A549 (cell line): ENCODE data around the gene LRRC71. TPM values are rescaled to one million over a fixed set of nuclear protein-coding genes. Genes with fewer than 3 reads are reported as not detected.

Source experiments
- ATAC-seq, 2 experiments: fragments of 200-7000 bp in 1 of 2; fragments of >200 bp in 1 of 2; cut with Nextera tagmentation in 1 of 2; cut with Tn5 transposase in 1 of 2; 3 replicates each; pipeline versions ENCODE4 v1.8.0 to v1.9.1; 2018 to 2020; ENCODE audit warnings: mild to moderate bottlenecking in 1 of 2, moderate library complexity in 1 of 2
- CTCF ChIA-PET: fragments of 300-600 bp; sonication (Branson Sonifier 250); formaldehyde crosslinking; extraction: SDS; loops from one replicate; lab custom pipeline; 2021; ENCODE audit warnings: antibody characterized with exemption, inconsistent platforms; lab: Yijun Ruan, JAX
- POLR2A ChIA-PET: fragments of 350-600 bp; formaldehyde crosslinking; extraction: SDS; loops from one replicate; lab custom pipeline; 2021; ENCODE audit warnings: antibody characterized with exemption, inconsistent platforms; lab: Yijun Ruan, JAX
- DNase-seq, 2 experiments: peaks; one replicate each; pipeline versions ENCODE4 v3.0.0 to v3.0.0-alpha.2; 2011 to 2016; ENCODE audit warnings: low read depth in 1 of 2, low spot score in 1 of 2
- FAIRE-seq: peaks from 2 replicates; lab custom pipeline; 2011; peaks lifted over from hg19 to GRCh38; lab: Jason Lieb, UNC
- H3K27ac ChIP-seq, 2 experiments: fragments of >200 bp; sonication (Bioruptor Twin); formaldehyde crosslinking; 3 replicates each; pipeline ENCODE4 v1.5.1; 2016 to 2017
- H3K4me1 ChIP-seq: fragments of >200 bp; sonication (Bioruptor Twin); formaldehyde crosslinking; 3 replicates; pipeline ENCODE4 v1.6.1; 2016
- H3K4me2 ChIP-seq: fragments of >200 bp; sonication (Bioruptor Twin); formaldehyde crosslinking; 3 replicates; pipeline ENCODE4 v1.6.1; 2016
- H3K4me3 ChIP-seq: fragments of >200 bp; sonication (Bioruptor Twin); formaldehyde crosslinking; 3 replicates; pipeline ENCODE4 v1.5.1; 2016
- H3K9me3 ChIP-seq: fragments of >200 bp; sonication (Bioruptor Twin); formaldehyde crosslinking; 3 replicates; pipeline ENCODE4 v1.6.1; 2016
- ATOH8 ChIP-seq: fragments of 250-450 bp; sonication (Bioruptor Pico); IDR thresholded peaks from 2 replicates; pipeline ENCODE4 v1.5.0; 2020; ENCODE audit warnings: low read depth, mild to moderate bottlenecking, moderate library complexity
- BCL3 ChIP-seq: fragments of >200 bp; sonication (Bioruptor Twin); formaldehyde crosslinking; IDR thresholded peaks from 3 replicates; pipeline ENCODE4 v1.6.1; 2016
- BHLHE40 ChIP-seq: IDR thresholded peaks from 2 replicates; pipeline ENCODE4 v1.6.1; 2012; ENCODE audit warnings: low read depth, low read length, inconsistent platforms
- CEBPB ChIP-seq, 2 experiments: fragments of >200 bp in 1 of 2; sonication (Bioruptor Twin) in 1 of 2; formaldehyde crosslinking in 1 of 2; IDR thresholded peaks; 2 replicates each; pipeline ENCODE4 v1.6.1; 2012 to 2016
- CTCF ChIP-seq: fragments of >200 bp; sonication (Bioruptor Twin); formaldehyde crosslinking; IDR thresholded peaks from 3 replicates; pipeline ENCODE4 v1.5.1; 2016
- ELK1 ChIP-seq: fragments of 150-350 bp; IDR thresholded peaks from 2 replicates; pipeline ENCODE4 v1.6.1; 2014; ENCODE audit warnings: low read depth, mild to moderate bottlenecking, low read length
- FOSB ChIP-seq: fragments of 250-450 bp; sonication (Bioruptor Pico); IDR thresholded peaks from 2 replicates; pipeline ENCODE4 v1.5.0; 2020; ENCODE audit warnings: mild to moderate bottlenecking, moderate library complexity
- FOSL2 ChIP-seq, 2 experiments: fragments of 450-650 bp in 1 of 2; fragments of >200 bp in 1 of 2; sonication (Bioruptor Twin) in 1 of 2; formaldehyde crosslinking; IDR thresholded peaks; 2 replicates each; pipeline versions ENCODE4 v1.5.0 to v1.6.1; 2016 to 2020; ENCODE audit warnings: mild to moderate bottlenecking in 1 of 2, moderate library complexity in 1 of 2
- FOXS1 ChIP-seq: fragments of 250-450 bp; sonication (Bioruptor Pico); IDR thresholded peaks from 2 replicates; pipeline ENCODE4 v1.5.0; 2020; ENCODE audit warnings: mild to moderate bottlenecking, moderate library complexity
- GATA3 ChIP-seq: IDR thresholded peaks from 2 replicates; pipeline ENCODE4 v1.6.1; 2012; ENCODE audit warnings: borderline replicate concordance
- HOXA7 ChIP-seq: fragments of 250-450 bp; sonication (Bioruptor Pico); IDR thresholded peaks from 2 replicates; pipeline ENCODE4 v1.5.0; 2020; ENCODE audit warnings: mild to moderate bottlenecking, moderate library complexity
- HOXB5 ChIP-seq: fragments of 250-450 bp; sonication (Bioruptor Pico); IDR thresholded peaks from 2 replicates; pipeline ENCODE4 v1.5.0; 2020; ENCODE audit warnings: mild to moderate bottlenecking, moderate library complexity
- JUN ChIP-seq, 2 experiments: fragments of >200 bp; sonication (Bioruptor Twin); formaldehyde crosslinking; IDR thresholded peaks; 2 replicates in 1 of 2; 3 replicates in 1 of 2; pipeline ENCODE4 v1.6.1; 2016 to 2017
- KDM5A ChIP-seq: fragments of 200-600 bp; sonication (generic); IDR thresholded peaks from 2 replicates; pipeline ENCODE4 v1.6.1; 2016; ENCODE audit warnings: antibody characterized with exemption, mild to moderate bottlenecking
- MAFK ChIP-seq: fragments of 450-650 bp; IDR thresholded peaks from 2 replicates; pipeline ENCODE4 v1.6.1; 2014; ENCODE audit not compliant: partially characterized antibody
- MAX ChIP-seq: IDR thresholded peaks from 2 replicates; pipeline ENCODE4 v1.6.1; 2012
- MYC ChIP-seq: IDR thresholded peaks from 2 replicates; pipeline ENCODE4 v1.6.1; 2012; ENCODE audit warnings: mild to moderate bottlenecking, inconsistent platforms, low read length, improper control_type of control experiment, borderline replicate concordance
- NFE2L2 ChIP-seq: fragments of 150-350 bp; conservative IDR thresholded peaks from 2 replicates; pipeline ENCODE4 v1.6.1; 2014; ENCODE audit warnings: low read length
- NPAS2 ChIP-seq: fragments of 250-450 bp; sonication (Bioruptor Pico); IDR thresholded peaks from 2 replicates; pipeline ENCODE4 v1.8.0; 2022; ENCODE audit warnings: mild to moderate bottlenecking, moderate library complexity, borderline replicate concordance
- NR3C1 ChIP-seq: fragments of >200 bp; sonication (Bioruptor Twin); formaldehyde crosslinking; IDR thresholded peaks from 3 replicates; pipeline ENCODE4 v1.6.1; 2017
- PBX3 ChIP-seq: IDR thresholded peaks from 2 replicates; pipeline ENCODE4 v1.6.1; 2012
- PHF8 ChIP-seq: fragments of 200-600 bp; sonication (generic); IDR thresholded peaks from 2 replicates; pipeline ENCODE4 v1.6.1; 2016; ENCODE audit warnings: low read depth, mild to moderate bottlenecking, antibody characterized with exemption, moderate library complexity, borderline replicate concordance
- POLR2A ChIP-seq: IDR thresholded peaks from 2 replicates; pipeline ENCODE4 v1.6.1; 2012; ENCODE audit warnings: mild to moderate bottlenecking, low read length
- POLR2AphosphoS2 ChIP-seq: conservative IDR thresholded peaks from 2 replicates; pipeline ENCODE4 v1.6.1; 2012; ENCODE audit warnings: low read length, improper control_type of control experiment, inconsistent platforms
- RAD21 ChIP-seq, 2 experiments: fragments of >200 bp in 1 of 2; sonication (Bioruptor Twin) in 1 of 2; formaldehyde crosslinking in 1 of 2; IDR thresholded peaks in 1 of 2; conservative IDR thresholded peaks in 1 of 2; 2 replicates in 1 of 2; 3 replicates in 1 of 2; pipeline ENCODE4 v1.6.1; 2012 to 2018; ENCODE audit warnings: inconsistent platforms in 1 of 2
- RCOR1 ChIP-seq: fragments of 150-350 bp; IDR thresholded peaks from 2 replicates; pipeline ENCODE4 v1.6.1; 2014; ENCODE audit warnings: antibody characterized with exemption, low read length, low read depth
- RFX5 ChIP-seq: fragments of 450-650 bp; IDR thresholded peaks from 2 replicates; pipeline ENCODE4 v1.7.1; 2014; ENCODE audit warnings: antibody characterized with exemption, mild to moderate bottlenecking, moderate library complexity
- SMC3 ChIP-seq: fragments of >200 bp; sonication (Bioruptor Twin); formaldehyde crosslinking; IDR thresholded peaks from 3 replicates; pipeline ENCODE4 v1.6.1; 2018; ENCODE audit warnings: inconsistent platforms
- SREBF2 ChIP-seq: fragments of 450-650 bp; IDR thresholded peaks from 2 replicates; pipeline ENCODE4 v1.6.1; 2014; ENCODE audit warnings: mild to moderate bottlenecking, moderate library complexity
- TFCP2L1 ChIP-seq: fragments of 250-450 bp; sonication (Bioruptor Pico); IDR thresholded peaks from 2 replicates; pipeline ENCODE4 v1.5.0; 2021; ENCODE audit warnings: mild to moderate bottlenecking
- TP53 ChIP-seq: fragments of 250-450 bp; sonication (Bioruptor Pico); IDR thresholded peaks from 2 replicates; pipeline ENCODE4 v1.5.0; 2021; ENCODE audit warnings: mild to moderate bottlenecking, moderate library complexity
- USF2 ChIP-seq: fragments of 450-650 bp; IDR thresholded peaks from 2 replicates; pipeline ENCODE4 v1.6.1; 2014; ENCODE audit warnings: antibody characterized with exemption
- ZNF302 ChIP-seq: fragments of 250-450 bp; sonication (Bioruptor Pico); IDR thresholded peaks from 2 replicates; pipeline ENCODE4 v1.9.0; 2021; ENCODE audit warnings: inconsistent platforms, mild to moderate bottlenecking, moderate library complexity
- ZSCAN20 ChIP-seq: fragments of 250-450 bp; sonication (Bioruptor Pico); IDR thresholded peaks from 2 replicates; pipeline ENCODE4 v1.8.0; 2022; ENCODE audit warnings: mild to moderate bottlenecking, moderate library complexity
- WGBS: methylation state at CpG from one replicate; pipeline ENCODE4 v1.1.6; 2017; ENCODE audit errors: missing lambda C conversion rate; 5-methylcytosine and 5-hydroxymethylcytosine counted together
- polyA minus RNA-seq: library from RNA; depleted of rRNA, polyadenylated mRNA; stranded (reverse); fragments of >200 nt; gene quantifications from 2 replicates; pipeline ENCODE4 v1.2.3, GENCODE V29; 2011; rRNA and poly(A)+ RNA removed
- polyA plus RNA-seq, 4 experiments: library from polyadenylated mRNA; depleted of rRNA in 3 of 4; stranded (reverse); fragments of >200 nt; fragmentation: RNase III in 1 of 4; extraction: RNeasy Plus Mini Kit Qiagen cat#74134 plus additional on column Dnase treatment in 1 of 4; gene quantifications; 2 replicates in 3 of 4; 3 replicates in 1 of 4; pipeline ENCODE4 v1.2.3, GENCODE V29; 2011 to 2017

Gene LRRC71
- polyA plus RNA-seq (2011; rRNA removed) = 0.15 TPM in 1 of 2 replicates, not detected in the other
- polyA plus RNA-seq (2012; cell fraction: cytosol; rRNA removed) = 0.10 and 0.20 TPM in 2 replicates
- polyA plus RNA-seq (2012; cell fraction: nucleus; rRNA removed) = 0.34 and 0.40 TPM in 2 replicates
- 0.10 to 0.33 TPM (median 0.14 TPM) in 3 replicates for polyA plus RNA-seq (2017; fragmentation: RNase III; extraction: RNeasy Plus Mini Kit Qiagen cat#74134 plus additional on column Dnase treatment)
- not detected in 2 replicates for polyA minus RNA-seq

GRCh38 chr1:156920233-156921052 is at the start of gene LRRC71:
LRRC71 (plus strand) TSS chr1:156920632; CDS start chr1:156920804, 172 bp downstream.
- peak within 1 kb of the TSS; percentile 65 to 86 for H3K27ac ChIP-seq
- ChIA-PET CTCF (interaction anchor here (0.6 to 11.4 kb wide), 39 partner anchors 8 to 296 kb away, joined by 3 to 341 read pairs (median 4); partner anchors contain the start of genes INSRR, NES, NTRK1 and PEAR1), POLR2A (no interaction called here)
- ATAC-seq (peak; percentile 87 to 97), FAIRE-seq (no peak), DNase-seq (peak; percentile 79 to 90)
- H3K4me2 ChIP-seq = peak within 1 kb of the TSS; percentile 91
- H3K4me1 ChIP-seq = peaks cover 10% of the 10 kb centered on the region
- peak within 1 kb of the TSS; percentile 29 for H3K4me3 ChIP-seq
- no peaks in the 10 kb centered on the region for H3K9me3 ChIP-seq
- WGBS = 35% methylated on average over 41 of the region's 71 CpGs
- TF ChIP-seq HOXA7 (CRISPR knock-in tag) (no peak), POLR2A (peak; percentile 20; the same call in 1 of the 2 replicates), CTCF (peak; percentile 94), MAFK (no peak), POLR2AphosphoS2 (no peak), GATA3 (no peak), PHF8 (no peak), ATOH8 (no peak), HOXB5 (CRISPR knock-in tag) (no peak), NR3C1 (no peak), ELK1 (no peak), USF2 (no peak), NFE2L2 (no peak), RFX5 (peak; percentile 43; the same call in 1 of the 2 replicates), JUN (IDR thresholded peaks at IDR 0.05) (no peak), NPAS2 (CRISPR knock-in tag) (no peak), RCOR1 (no peak), PBX3 (no peak), ZNF302 (no peak), MYC (peak; percentile 65), KDM5A (no peak), SMC3 (peak; percentile 90), FOSL2 (IDR thresholded peaks at IDR 0.05) (no peak), FOSL2 (CRISPR knock-in tag; IDR thresholded peaks at IDR 0.05) (no peak), SREBF2 (no peak), MAX (peak; percentile 87), TFCP2L1 (CRISPR knock-in tag) (no peak), ZSCAN20 (no peak), BCL3 (no peak), RAD21 (conservative IDR thresholded peaks at IDR 0.05 in 1 of 2, IDR thresholded peaks at IDR 0.05 in 1 of 2) (peak; percentile 89 to 97), BHLHE40 (no peak), FOXS1 (CRISPR knock-in tag) (no peak), FOSB (CRISPR knock-in tag) (no peak), CEBPB (IDR thresholded peaks at IDR 0.05) (no peak), TP53 (CRISPR knock-in tag) (no peak)
